Measurements from ENCODE around the gene EFHC1. TPM values are rescaled to one million over a fixed set of nuclear protein-coding genes. Genes with fewer than 3 reads are reported as not detected.
A peak's percentile ranks its signal among the peaks of the same experiment; 100 is the strongest.
"Not testable (repeated sequence)": the region's sequence is repeated elsewhere in the genome, so short reads cannot be mapped to it uniquely, and the experiment has no call there.

The EFHC1 gene
- total RNA-seq, 2 experiments from 2014 or later: 2.2 to 3.6 TPM

GRCh38 chr6:52385074-52385473 is 35.1 kb upstream of the EFHC1 start:
- ATAC-seq: peak; percentile 31
- ChIA-PET CTCF (interaction anchor here (0.6 to 1.3 kb wide), 2 partner anchors 16 to 190 kb away, joined by 3 read pairs; no protein-coding TSS in a partner anchor), POLR2A (no interaction called here)
- peaks cover 30% of the 10 kb centered on the region for H3K36me3 Mint-ChIP-seq (ENCODE audit: low read depth)
- no peak overlapping the region for H3K27ac Mint-ChIP-seq
- intact Hi-C loops (cut with DNase I, micrococcal nuclease): no loop called here
- no peak overlapping the region for H3K4me3 Mint-ChIP-seq
- peaks cover 12% of the 10 kb centered on the region for H3K9me3 Mint-ChIP-seq (ENCODE audit: low read depth)
- DNase-seq: no peak
- peaks cover 75% of the 10 kb centered on the region for H3K4me1 Mint-ChIP-seq
- no peaks in the 10 kb centered on the region for H3K27me3 Mint-ChIP-seq

DNA sequence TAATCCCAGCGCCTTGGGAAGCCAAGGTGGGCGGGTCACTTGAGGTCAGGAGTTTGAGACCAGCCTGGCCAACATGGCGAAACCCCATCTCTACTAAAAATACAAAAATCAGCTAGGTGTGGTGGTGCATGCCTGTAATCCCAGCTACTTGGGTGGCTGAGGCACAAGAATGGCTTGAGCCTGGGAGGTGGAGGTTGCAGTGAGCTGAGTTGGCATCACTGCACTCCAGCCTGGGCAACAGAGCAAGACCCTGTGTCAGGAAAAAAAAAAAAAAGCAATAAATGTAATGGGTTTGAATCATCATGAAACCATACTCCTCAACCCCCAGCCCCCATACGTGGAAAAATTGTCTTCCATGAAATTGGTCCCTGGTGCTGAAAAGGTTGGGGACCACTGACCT is 32.0 kb upstream of the EFHC1 start:
- POLR2A ChIA-PET; ATAC-seq; intact Hi-C loops (cut with DNase I, micrococcal nuclease); H3K27ac Mint-ChIP-seq; H3K4me3 Mint-ChIP-seq; H3K27me3 Mint-ChIP-seq; DNase-seq: not testable (repeated sequence)
- Mint-ChIP-seq H3K9me3 (ENCODE audit: low read depth) (peaks cover 12% of the 10 kb centered on the region), H3K4me1 (peaks cover 82% of the 10 kb centered on the region), H3K36me3 (ENCODE audit: low read depth) (peaks cover 20% of the 10 kb centered on the region)
- CTCF ChIA-PET: interaction anchor here (1.5 kb wide), 1 partner anchor 78 kb away, joined by 3 read pairs; no protein-coding TSS in a partner anchor

DNA sequence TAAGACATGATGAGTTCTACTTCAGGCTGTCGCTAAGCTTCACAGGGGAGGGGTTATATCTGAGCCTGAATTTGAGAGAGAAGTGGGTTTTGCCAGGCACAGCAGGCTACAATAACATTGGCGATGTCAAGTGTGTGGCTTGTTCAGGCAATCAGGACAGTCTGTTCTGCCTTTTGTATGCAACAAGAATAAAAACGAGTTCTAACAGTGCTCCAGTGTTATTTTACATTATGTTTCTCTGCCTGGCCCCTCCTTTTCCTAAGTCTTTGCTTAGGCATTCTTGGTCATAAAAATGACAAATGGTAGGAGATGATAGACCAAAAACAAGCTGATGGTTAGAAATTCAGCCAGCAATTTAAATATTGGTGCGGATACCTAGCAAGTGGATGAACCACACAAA is 31.4 kb upstream of the EFHC1 start:
- Mint-ChIP-seq H3K27me3 (no peaks in the 10 kb centered on the region), H3K4me1 (peaks cover 86% of the 10 kb centered on the region), H3K27ac (peak overlapping the region; percentile 86), H3K4me3 (no peak overlapping the region), H3K9me3 (ENCODE audit: low read depth) (peaks cover 11% of the 10 kb centered on the region), H3K36me3 (ENCODE audit: low read depth) (peaks cover 20% of the 10 kb centered on the region)
- ATAC-seq (no peak), DNase-seq (no peak)
- ChIA-PET CTCF (interaction anchor here (0.7 to 4.4 kb wide), 5 partner anchors 9 to 226 kb away, joined by 3 to 46 read pairs (median 5); partner anchors contain the start of gene MCM3), POLR2A (interaction anchor here (1.9 kb wide), 1 partner anchor 104 kb away, joined by 11 read pairs; the partner anchor contains the start of gene MCM3)
- intact Hi-C loops (cut with DNase I, micrococcal nuclease): no loop called here

GRCh38 chr6:52389264-52389625 is 30.9 kb upstream of the EFHC1 start:
- CTCF ChIA-PET: interaction anchor here (0.7 to 4.4 kb wide), 11 partner anchors 9 to 245 kb away, joined by 3 to 46 read pairs (median 5); partner anchors contain the start of genes EFHC1, MCM3 and PAQR8
- intact Hi-C loops (cut with DNase I, micrococcal nuclease): no loop called here

DNA sequence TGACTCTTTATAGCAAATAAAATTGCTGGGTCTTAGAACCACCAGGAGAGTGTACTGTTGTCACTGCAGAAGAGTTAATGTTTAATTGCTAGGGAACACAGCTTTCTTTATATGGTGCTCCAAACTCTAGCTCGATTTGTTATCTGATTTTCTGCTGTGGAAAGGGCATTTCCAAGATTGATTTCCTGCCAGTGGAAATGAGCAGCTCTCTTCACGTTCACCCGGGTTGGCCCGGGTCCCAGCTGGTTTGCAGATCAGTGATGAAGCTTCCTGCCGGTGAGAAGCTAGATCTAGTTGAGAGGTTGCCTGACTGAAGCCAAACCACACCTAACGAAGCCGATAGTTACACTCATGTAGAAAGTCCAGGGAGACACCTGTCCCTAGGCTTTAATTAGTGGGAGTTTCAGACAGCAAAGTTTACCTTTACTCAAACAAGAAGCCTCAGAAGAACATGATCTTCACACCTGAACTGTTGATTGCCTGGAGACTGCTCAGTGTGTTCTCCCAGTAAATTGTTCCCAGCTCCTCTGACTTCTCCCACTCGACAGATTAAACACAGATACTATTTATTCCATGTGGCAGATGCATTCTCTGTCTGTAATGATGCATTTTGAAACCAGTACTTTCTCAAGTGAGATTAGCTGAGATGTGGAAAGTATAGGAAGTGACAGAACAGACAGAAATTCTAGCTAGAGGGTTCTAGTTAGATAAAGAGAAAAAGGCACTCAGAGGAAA is 30.3 kb upstream of the EFHC1 start:
- Mint-ChIP-seq H3K27me3 (no peaks in the 10 kb centered on the region), H3K4me3 (peak overlapping the region; percentile 38), H3K27ac (peak overlapping the region; percentile 86), H3K36me3 (ENCODE audit: low read depth) (peaks cover 13% of the 10 kb centered on the region), H3K4me1 (peaks cover 85% of the 10 kb centered on the region), H3K9me3 (ENCODE audit: low read depth) (peaks cover 5% of the 10 kb centered on the region)
- CTCF ChIA-PET: interaction anchor here (0.7 to 4.4 kb wide), 21 partner anchors 8 to 245 kb away, joined by 3 to 46 read pairs (median 4); partner anchors contain the start of genes EFHC1, MCM3 and PAQR8
- DNase-seq (peak; percentile 74), ATAC-seq (peak; percentile 52)
- intact Hi-C loops (cut with DNase I, micrococcal nuclease): loop anchor here (1.0 to 10.0 kb wide), 8 partner anchors 27 to 915 kb away; partner anchors contain the start of genes PAQR8 (in 2 of the 2) and GSTA4 (in 1 of the 2)
- POLR2A ChIA-PET: interaction anchor here (0.6 to 2.7 kb wide), 7 partner anchors 24 to 229 kb away, joined by 3 to 13 read pairs (median 4); partner anchors contain the start of genes MCM3 and PAQR8

More at GRCh38 chr6:52389264-52389625, 30.9 kb upstream of the EFHC1 start:
- ATAC-seq (peak; percentile 3), DNase-seq (no peak)
- Mint-ChIP-seq H3K36me3 (ENCODE audit: low read depth) (peaks cover 18% of the 10 kb centered on the region), H3K4me1 (peaks cover 86% of the 10 kb centered on the region), H3K9me3 (ENCODE audit: low read depth) (peaks cover 6% of the 10 kb centered on the region), H3K27ac (peak overlapping the region; percentile 86), H3K27me3 (no peaks in the 10 kb centered on the region), H3K4me3 (peak overlapping the region; percentile 38)
- POLR2A ChIA-PET: interaction anchor here (1.2 to 2.7 kb wide), 3 partner anchors 23 to 104 kb away, joined by 4 to 13 read pairs (median 11); partner anchors contain the start of genes MCM3 and PAQR8

- Mint-ChIP-seq H3K27me3 (no peaks in the 10 kb centered on the region), H3K36me3 (ENCODE audit: low read depth) (peaks cover 8% of the 10 kb centered on the region), H3K4me1 (peaks cover 83% of the 10 kb centered on the region), H3K4me3 (peak overlapping the region; percentile 38), H3K27ac (peak overlapping the region; percentile 86), H3K9me3 (ENCODE audit: low read depth) (peaks cover 5% of the 10 kb centered on the region)
- ATAC-seq (peak; percentile 32), DNase-seq (peak; percentile 71)
- intact Hi-C loops (cut with DNase I, micrococcal nuclease): loop anchor here (1.0 to 10.0 kb wide), 8 partner anchors 28 to 914 kb away; partner anchors contain the start of genes PAQR8 (in 2 of the 2) and GSTA4 (in 1 of the 2)
- CTCF ChIA-PET: interaction anchor here (0.5 to 4.4 kb wide), 21 partner anchors 10 to 1208 kb away, joined by 3 to 46 read pairs (median 4); partner anchors contain the start of genes EFHC1, MCM3 and PAQR8
- POLR2A ChIA-PET: interaction anchor here (0.5 to 2.7 kb wide), 8 partner anchors 25 to 801 kb away, joined by 3 to 13 read pairs (median 4); partner anchors contain the start of genes MCM3 and PAQR8
Measured at GRCh38 chr6:52390361-52390727, 29.8 kb upstream of the EFHC1 start.

DNA sequence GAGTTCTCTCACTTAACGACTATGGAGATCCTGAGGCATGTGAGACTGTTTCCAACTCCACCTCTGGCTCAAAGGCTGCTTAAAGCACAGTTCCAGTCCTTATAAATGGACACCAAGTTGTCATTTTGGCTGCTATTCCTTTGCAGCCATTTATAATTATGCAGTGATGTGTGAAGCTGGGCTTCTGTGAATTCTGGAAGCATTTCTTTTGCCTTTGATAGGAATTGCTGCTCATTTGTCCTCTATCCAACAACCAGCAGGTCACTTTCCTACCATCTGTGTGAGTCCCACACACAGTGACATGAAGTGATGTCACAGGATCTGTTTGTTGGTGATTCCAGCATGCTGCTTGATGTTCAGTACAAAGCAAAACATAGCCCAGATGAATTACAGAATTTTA is 28.5 kb upstream of the EFHC1 start:
- Mint-ChIP-seq H3K27me3 (no peaks in the 10 kb centered on the region), H3K27ac (peak overlapping the region; percentile 33), H3K36me3 (ENCODE audit: low read depth) (peaks cover 4% of the 10 kb centered on the region), H3K4me1 (peaks cover 83% of the 10 kb centered on the region), H3K9me3 (ENCODE audit: low read depth) (peaks cover 2% of the 10 kb centered on the region), H3K4me3 (no peak overlapping the region)
- POLR2A ChIA-PET: interaction anchor here (2.7 kb wide), 1 partner anchor 29 kb away, joined by 13 read pairs; the partner anchor contains the start of gene PAQR8
- DNase-seq (no peak), ATAC-seq (no peak)
- intact Hi-C loops (cut with DNase I, micrococcal nuclease): loop anchor here (2.0 to 10.0 kb wide), 6 partner anchors 29 to 913 kb away; partner anchors contain the start of genes GSTA4 (in 1 of the 2) and PAQR8 (in 1 of the 2)
- CTCF ChIA-PET: interaction anchor here (1.1 to 4.4 kb wide), 5 partner anchors 29 to 229 kb away, joined by 3 to 46 read pairs (median 3); partner anchors contain the start of genes MCM3 and PAQR8

DNA sequence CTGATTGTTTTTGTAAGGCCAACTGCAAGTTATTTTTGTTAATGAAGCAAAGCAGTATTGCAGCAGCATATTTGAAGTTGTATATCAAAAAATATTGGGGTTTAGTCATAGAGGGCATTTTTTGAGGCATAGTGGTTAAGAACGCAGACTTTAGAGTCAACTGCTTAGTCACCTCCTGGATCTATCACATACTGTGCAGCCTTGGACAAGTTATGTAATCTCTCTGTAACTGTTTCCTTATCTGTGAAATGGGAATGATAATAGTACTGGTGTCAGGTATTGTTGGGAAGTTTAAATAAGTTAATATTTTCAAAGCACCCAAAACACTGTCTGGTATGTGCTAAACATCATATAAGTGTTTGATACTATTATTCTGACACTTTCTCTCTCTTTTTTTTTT is 27.2 kb upstream of the EFHC1 start:
- Mint-ChIP-seq H3K4me1 (peaks cover 92% of the 10 kb centered on the region), H3K4me3 (no peak overlapping the region), H3K27me3 (no peaks in the 10 kb centered on the region), H3K9me3 (ENCODE audit: low read depth) (no peaks in the 10 kb centered on the region), H3K27ac (no peak overlapping the region), H3K36me3 (ENCODE audit: low read depth) (peaks cover 2% of the 10 kb centered on the region)
- CTCF ChIA-PET: interaction anchor here (0.7 to 4.4 kb wide), 5 partner anchors 12 to 231 kb away, joined by 3 to 46 read pairs (median 3); partner anchors contain the start of gene MCM3
- intact Hi-C loops (cut with DNase I, micrococcal nuclease): loop anchor here (5.0 to 10.0 kb wide), 4 partner anchors 166 to 912 kb away; partner anchors contain the start of gene GSTA4 (in 1 of the 2)
- DNase-seq: no peak
- POLR2A ChIA-PET: no interaction called here
- ATAC-seq: peak; percentile 27

DNA sequence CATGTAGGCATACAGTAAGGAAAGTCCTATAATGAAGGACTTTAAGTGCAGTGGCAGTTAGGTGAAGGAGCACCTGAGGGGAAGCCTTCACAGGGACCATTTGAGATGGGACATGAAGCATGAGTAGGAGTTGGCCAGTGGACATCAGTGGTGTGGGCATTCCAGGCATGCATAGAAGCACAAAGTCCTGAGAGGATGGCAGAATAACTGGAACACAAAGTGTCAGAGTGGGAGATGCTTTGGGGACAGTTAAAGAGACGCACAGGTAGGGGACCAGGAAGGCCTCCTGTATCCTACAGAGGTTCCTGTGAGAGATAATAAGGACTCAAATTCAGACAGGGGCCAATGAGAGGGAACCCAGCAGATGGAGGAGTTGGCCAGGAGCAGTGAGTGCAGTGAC is 26.4 kb upstream of the EFHC1 start:
- ATAC-seq: peak; percentile 1
- Mint-ChIP-seq H3K4me3 (peak overlapping the region; percentile 27), H3K9me3 (ENCODE audit: low read depth) (no peaks in the 10 kb centered on the region), H3K27me3 (no peaks in the 10 kb centered on the region), H3K36me3 (ENCODE audit: low read depth) (peaks cover 2% of the 10 kb centered on the region), H3K4me1 (peaks cover 95% of the 10 kb centered on the region), H3K27ac (peak overlapping the region; percentile 84)
- DNase-seq: peak; percentile 17
- intact Hi-C loops (cut with DNase I, micrococcal nuclease): loop anchor here (1.0 to 10.0 kb wide), 12 partner anchors 13 to 911 kb away; partner anchors contain the start of genes GSTA4 (in 1 of the 2), MCM3 (in 1 of the 2) and PAQR8 (in 1 of the 2)
- POLR2A ChIA-PET: no interaction called here
- CTCF ChIA-PET: interaction anchor here (0.6 to 1.0 kb wide), 2 partner anchors 108 to 109 kb away, joined by 3 to 4 read pairs; partner anchors contain the start of gene MCM3

GRCh38 chr6:52394251-52394666 is 25.9 kb upstream of the EFHC1 start:
- DNase-seq: peak; percentile 58
- H3K36me3 Mint-ChIP-seq (ENCODE audit: low read depth): peaks cover 2% of the 10 kb centered on the region
- peak; percentile 59 for ATAC-seq
- peak overlapping the region; percentile 84 for H3K27ac Mint-ChIP-seq
- intact Hi-C loops (cut with DNase I, micrococcal nuclease): loop anchor here (1.0 to 10.0 kb wide), 12 partner anchors 13 to 911 kb away; partner anchors contain the start of genes GSTA4 (in 1 of the 2), MCM3 (in 1 of the 2) and PAQR8 (in 1 of the 2)
- H3K4me1 Mint-ChIP-seq: peaks cover 95% of the 10 kb centered on the region
- ChIA-PET POLR2A (no interaction called here), CTCF (interaction anchor here (0.6 to 1.0 kb wide), 2 partner anchors 108 to 110 kb away, joined by 3 to 4 read pairs; partner anchors contain the start of gene MCM3)
- H3K4me3 Mint-ChIP-seq: peak overlapping the region; percentile 27
- H3K27me3 Mint-ChIP-seq: no peaks in the 10 kb centered on the region
- no peaks in the 10 kb centered on the region for H3K9me3 Mint-ChIP-seq (ENCODE audit: low read depth)

Data from activated CD4-positive, alpha-beta T cell treated with anti-CD3 and anti-CD28 coated beads for 36 hours (primary cell).